MCF 10A (cell line): ENCODE results near the gene MARK4. TPM values are rescaled to one million over a fixed set of nuclear protein-coding genes. Genes with fewer than 3 reads are reported as not detected.

ENCODE experiments used
- BruUV-seq: library from RNA; stranded (reverse); fragments of 400-500 nt; replicated peaks from 2 replicates; lab custom pipeline; 2021; lab: Mats Ljungman, UMichigan
- CTCF ChIA-PET: fragments of 300-600 bp; sonication (Branson Sonifier 250); formaldehyde crosslinking; extraction: SDS; loops from one replicate; lab custom pipeline; 2021; ENCODE audit warnings: antibody characterized with exemption, inconsistent platforms; lab: Yijun Ruan, JAX
- POLR2A ChIA-PET: fragments of 300-600, 350-650 bp; sonication (Branson Sonifier 250); formaldehyde crosslinking; extraction: SDS; loops from one replicate; lab custom pipeline; 2020; ENCODE audit warnings: antibody characterized with exemption, inconsistent platforms; lab: Yijun Ruan, JAX
- DNase-seq: peaks from one replicate; pipeline ENCODE4 v3.0.0-alpha.2; 2018; ENCODE audit not compliant: unreplicated experiment
- H3K27ac Mint-ChIP-seq: one replicate; pipeline ENCODE4 v1.8.0; 2022; ENCODE audit warnings: mild to moderate bottlenecking, low read depth, mixed read lengths; ENCODE audit not compliant: unreplicated experiment
- H3K27me3 Mint-ChIP-seq: one replicate; pipeline ENCODE4 v1.8.0; 2022; ENCODE audit warnings: mixed read lengths; ENCODE audit not compliant: insufficient read depth, unreplicated experiment
- H3K36me3 Mint-ChIP-seq: one replicate; pipeline ENCODE4 v1.8.0; 2022; ENCODE audit warnings: mild to moderate bottlenecking, moderate library complexity, mixed read lengths; ENCODE audit not compliant: insufficient read depth, unreplicated experiment
- H3K4me1 Mint-ChIP-seq: one replicate; pipeline ENCODE4 v1.8.0; 2022; ENCODE audit warnings: mixed read lengths; ENCODE audit not compliant: insufficient read depth, unreplicated experiment
- H3K4me3 Mint-ChIP-seq: one replicate; pipeline ENCODE4 v1.8.0; 2022; ENCODE audit warnings: mild to moderate bottlenecking, moderate library complexity, mixed read lengths; ENCODE audit not compliant: unreplicated experiment
- H3K9me3 Mint-ChIP-seq: one replicate; pipeline ENCODE4 v1.8.0; 2022; ENCODE audit warnings: mixed read lengths; ENCODE audit not compliant: unreplicated experiment
- CTCF ChIP-seq: fragments of 200-600 bp; IDR thresholded peaks from one replicate; pipeline ENCODE4 v1.8.0; 2022; ENCODE audit warnings: antibody characterized with exemption, mild to moderate bottlenecking; ENCODE audit not compliant: unreplicated experiment
- intact Hi-C: fragments of 100-400 bp; cut with micrococcal nuclease; formaldehyde crosslinking; loops from 2 replicates; pipeline ENCODE4 v1.14.1; 2022
- total RNA-seq: library from RNA; stranded (reverse); gene quantifications from 2 replicates; pipeline ENCODE4 v1.2.3, GENCODE V29; 2022

The MARK4 gene
- total RNA-seq, 1 experiment from 2014 or later = 22.4 TPM

DNA sequence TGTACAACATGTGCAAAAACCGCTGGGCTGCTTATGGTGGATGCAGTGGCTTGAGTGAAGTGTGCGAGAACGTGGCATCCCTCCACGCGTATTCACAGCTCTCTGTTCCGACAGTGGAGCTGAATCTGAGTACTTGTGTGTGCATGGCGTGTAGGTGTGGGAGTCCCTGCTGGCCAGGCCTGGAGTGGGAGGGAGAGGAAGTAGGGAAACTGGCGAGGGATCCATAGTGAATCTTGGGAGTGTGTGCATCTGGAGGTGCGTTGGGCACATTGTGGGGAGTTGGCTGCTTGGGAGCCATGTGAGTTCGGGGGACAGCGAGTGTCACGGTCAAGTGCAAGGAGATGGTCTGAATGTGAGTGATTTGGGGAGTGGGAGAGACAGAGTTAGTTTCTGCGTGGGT lies 91.8 kb downstream of the MARK4 start:
- no TSS peak for BruUV-seq
- no peaks in the 10 kb centered on the region for H3K9me3 Mint-ChIP-seq
- peaks cover 6% of the 10 kb centered on the region for H3K4me1 Mint-ChIP-seq
- TF ChIP-seq CTCF = no peak
- DNase-seq = no peak
- H3K36me3 Mint-ChIP-seq = no peaks in the 10 kb centered on the region
- H3K27ac Mint-ChIP-seq = no peak overlapping the region
- H3K27me3 Mint-ChIP-seq = no peaks in the 10 kb centered on the region
- intact Hi-C loops = no loop called here
- H3K4me3 Mint-ChIP-seq = no peak overlapping the region
- ChIA-PET POLR2A (no interaction called here), CTCF (no interaction called here)

- Mint-ChIP-seq H3K36me3 (no peaks in the 10 kb centered on the region), H3K27ac (no peak overlapping the region)
- CTCF ChIA-PET = interaction anchor here (0.5 to 0.6 kb wide), 2 partner anchors 297 to 621 kb away, joined by 3 read pairs; no protein-coding TSS in a partner anchor
Observed at GRCh38 chr19:45344621-45345505, 93.8 kb downstream of the MARK4 start.

DNA sequence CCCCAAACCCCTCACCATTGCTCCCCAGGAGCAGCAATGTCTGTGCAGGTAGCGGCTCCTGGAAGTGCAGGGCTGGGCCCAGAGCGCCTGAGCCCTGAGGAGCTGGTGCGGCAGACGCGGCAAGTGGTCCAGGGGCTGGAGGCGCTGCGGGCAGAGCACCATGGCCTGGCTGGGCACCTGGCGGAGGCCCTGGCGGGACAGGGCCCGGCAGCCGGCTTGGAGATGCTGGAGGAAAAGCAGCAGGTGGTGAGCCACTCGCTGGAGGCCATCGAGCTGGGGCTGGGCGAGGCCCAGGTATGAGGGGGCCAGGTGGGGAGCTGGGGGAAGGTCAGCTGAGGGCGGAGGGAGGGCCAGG lies 94.4 kb downstream of the MARK4 start:
- Mint-ChIP-seq H3K4me1 (peaks cover 6% of the 10 kb centered on the region), H3K27me3 (no peaks in the 10 kb centered on the region), H3K36me3 (no peaks in the 10 kb centered on the region), H3K4me3 (no peak overlapping the region), H3K9me3 (no peaks in the 10 kb centered on the region), H3K27ac (no peak overlapping the region)
- intact Hi-C loops = no loop called here
- DNase-seq = no peak
- no TSS peak for BruUV-seq
- ChIA-PET POLR2A (no interaction called here), CTCF (interaction anchor here (0.5 to 0.6 kb wide), 2 partner anchors 133 to 1814 kb away, joined by 3 read pairs; no protein-coding TSS in a partner anchor)
- TF ChIP-seq CTCF = no peak

More at GRCh38 chr19:45344621-45345505, 93.8 kb downstream of the MARK4 start:
- H3K27me3 Mint-ChIP-seq = no peaks in the 10 kb centered on the region
- no peaks in the 10 kb centered on the region for H3K9me3 Mint-ChIP-seq
- POLR2A ChIA-PET = interaction anchor here (0.6 to 1.0 kb wide), 2 partner anchors 8 to 122 kb away, joined by 3 read pairs; no protein-coding TSS in a partner anchor
- DNase-seq = no peak
- H3K4me1 Mint-ChIP-seq = peaks cover 6% of the 10 kb centered on the region
- no peak overlapping the region for H3K4me3 Mint-ChIP-seq
- intact Hi-C loops = no loop called here
- TF ChIP-seq CTCF = no peak
- no TSS peak for BruUV-seq

- peaks cover 6% of the 10 kb centered on the region for H3K4me1 Mint-ChIP-seq
- peaks cover 7% of the 10 kb centered on the region for H3K36me3 Mint-ChIP-seq
- no TSS peak for BruUV-seq
- no peak for DNase-seq
- ChIA-PET CTCF (interaction anchor here (1.0 kb wide), 1 partner anchor 99 kb away, joined by 3 read pairs; no protein-coding TSS in a partner anchor), POLR2A (no interaction called here)
- TF ChIP-seq CTCF = no peak
- H3K27me3 Mint-ChIP-seq = no peaks in the 10 kb centered on the region
- no peaks in the 10 kb centered on the region for H3K9me3 Mint-ChIP-seq
- no peak overlapping the region for H3K27ac Mint-ChIP-seq
- H3K4me3 Mint-ChIP-seq = no peak overlapping the region
- intact Hi-C loops = no loop called here
Observed at GRCh38 chr19:45346449-45346848, 95.4 kb downstream of the MARK4 start.
